Measurements from ENCODE around the gene EXD2. TPM values are rescaled to one million over a fixed set of nuclear protein-coding genes. Genes with fewer than 3 reads are reported as not detected.
"Not testable (repeated sequence)": the region's sequence is repeated elsewhere in the genome, so short reads cannot be mapped to it uniquely, and the experiment has no call there.

EXD2 gene
- total RNA-seq, 1 experiment from 2014 or later, result 9.5 TPM

DNA sequence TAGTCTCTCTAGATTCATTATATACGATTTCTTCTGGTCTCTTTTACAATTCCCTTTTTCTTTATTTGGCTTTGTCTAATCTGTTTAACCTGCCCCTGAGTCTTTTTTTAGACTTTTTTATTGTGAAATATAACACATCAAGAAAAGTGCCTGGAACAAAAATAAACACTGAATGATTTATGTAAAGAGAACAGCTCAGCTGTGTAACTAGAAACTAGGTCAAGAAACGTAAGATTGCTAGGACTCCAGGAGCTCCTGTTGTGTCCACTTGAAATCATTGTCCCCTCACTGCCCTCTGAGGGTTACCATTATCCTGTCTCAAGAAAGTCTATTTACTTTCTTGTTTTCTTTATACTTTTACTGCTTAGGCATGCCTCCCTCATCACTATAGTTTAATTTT is 23.1 kb downstream of the EXD2 start:
- no peak for DNase-seq (ENCODE audit: low read depth, low spot score)
- H3K27ac ChIP-seq (ENCODE audit: low read length), result no peak overlapping the region
- ChIA-PET POLR2A (no interaction called here), CTCF (no interaction called here)
- BruUV-seq (replicated peaks), result no TSS peak
- intact Hi-C loops (cut with micrococcal nuclease; ENCODE audit: unreplicated experiment) (loop anchor here (10.0 kb wide), 1 partner anchor 80 kb away; no protein-coding TSS in a partner anchor), in situ Hi-C loops (cut with HindIII; ENCODE audit: low pct_unique_long_range_greater_than_20kb, low sequenced_read_pairs) (no loop called here)
- no peaks in the 10 kb centered on the region for H3K27me3 ChIP-seq (ENCODE audit: control insufficient read depth, insufficient read depth, low read length)
- H3K36me3 ChIP-seq (ENCODE audit: control insufficient read depth, insufficient read depth, low read length), result no peaks in the 10 kb centered on the region
- no peaks in the 10 kb centered on the region for H3K9me3 ChIP-seq (ENCODE audit: control insufficient read depth, insufficient read depth, low read depth, low read length)
- TF ChIP-seq, protein P1, sequence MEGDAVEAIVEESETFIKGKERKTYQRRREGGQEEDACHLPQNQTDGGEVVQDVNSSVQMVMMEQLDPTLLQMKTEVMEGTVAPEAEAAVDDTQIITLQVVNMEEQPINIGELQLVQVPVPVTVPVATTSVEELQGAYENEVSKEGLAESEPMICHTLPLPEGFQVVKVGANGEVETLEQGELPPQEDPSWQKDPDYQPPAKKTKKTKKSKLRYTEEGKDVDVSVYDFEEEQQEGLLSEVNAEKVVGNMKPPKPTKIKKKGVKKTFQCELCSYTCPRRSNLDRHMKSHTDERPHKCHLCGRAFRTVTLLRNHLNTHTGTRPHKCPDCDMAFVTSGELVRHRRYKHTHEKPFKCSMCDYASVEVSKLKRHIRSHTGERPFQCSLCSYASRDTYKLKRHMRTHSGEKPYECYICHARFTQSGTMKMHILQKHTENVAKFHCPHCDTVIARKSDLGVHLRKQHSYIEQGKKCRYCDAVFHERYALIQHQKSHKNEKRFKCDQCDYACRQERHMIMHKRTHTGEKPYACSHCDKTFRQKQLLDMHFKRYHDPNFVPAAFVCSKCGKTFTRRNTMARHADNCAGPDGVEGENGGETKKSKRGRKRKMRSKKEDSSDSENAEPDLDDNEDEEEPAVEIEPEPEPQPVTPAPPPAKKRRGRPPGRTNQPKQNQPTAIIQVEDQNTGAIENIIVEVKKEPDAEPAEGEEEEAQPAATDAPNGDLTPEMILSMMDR (IDR thresholded peaks at IDR 0.05), result no peak
- TF ChIP-seq TCF7L2 (IDR thresholded peaks at IDR 0.05; ENCODE audit: low read depth, low read length) (no peak), REST (IDR thresholded peaks at IDR 0.05; ENCODE audit: insufficient read depth in 1 of 2, low read depth in 2 of 2, low read length in 1 of 2) (no peak), SIN3A (IDR thresholded peaks at IDR 0.05; ENCODE audit: borderline replicate concordance, insufficient read depth, low read depth, low read length) (no peak), POLR2AphosphoS5 (IDR thresholded peaks at IDR 0.05; ENCODE audit: low read depth, low read length) (no peak)
- no peak for ATAC-seq
- no peak overlapping the region for H3K4me3 ChIP-seq (ENCODE audit: low read depth in 2 of 2, low read length in 2 of 2)
- no peaks in the 10 kb centered on the region for H3K4me1 ChIP-seq (ENCODE audit: control insufficient read depth, insufficient read depth, low read length)

DNA sequence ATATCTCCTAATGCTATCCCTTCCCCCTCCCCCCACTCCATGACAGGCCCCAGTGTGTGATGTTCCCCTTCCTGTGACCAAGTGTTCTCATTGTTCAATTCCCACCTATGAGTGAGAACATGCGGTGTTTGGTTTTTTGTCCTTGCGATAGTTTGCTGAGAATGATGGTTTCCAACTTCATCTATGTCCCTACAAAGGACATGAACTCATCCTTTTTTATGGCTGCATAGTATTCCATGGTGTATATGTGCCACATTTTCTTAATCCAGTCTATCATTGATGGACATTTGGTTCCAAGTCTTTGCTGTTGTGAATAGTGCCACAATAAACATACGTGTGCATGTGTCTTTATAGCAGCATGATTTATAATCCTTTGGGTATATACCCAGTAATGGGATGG is 26.4 kb downstream of the EXD2 start:
- POLR2A ChIA-PET; H3K27me3 ChIP-seq (ENCODE audit: control insufficient read depth, insufficient read depth, low read length); H3K36me3 ChIP-seq (ENCODE audit: control insufficient read depth, insufficient read depth, low read length); H3K9me3 ChIP-seq (ENCODE audit: control insufficient read depth, insufficient read depth, low read depth, low read length); H3K27ac ChIP-seq (ENCODE audit: low read length); CTCF ChIA-PET; DNase-seq (ENCODE audit: low read depth, low spot score); ATAC-seq; H3K4me1 ChIP-seq (ENCODE audit: control insufficient read depth, insufficient read depth, low read length); in situ Hi-C loops (cut with HindIII; ENCODE audit: low pct_unique_long_range_greater_than_20kb, low sequenced_read_pairs); BruUV-seq (replicated peaks); H3K4me3 ChIP-seq (ENCODE audit: low read depth in 2 of 2, low read length in 2 of 2): not testable (repeated sequence)
- intact Hi-C loops (cut with micrococcal nuclease; ENCODE audit: unreplicated experiment), result loop anchor here (10.0 kb wide), 1 partner anchor 83 kb away; no protein-coding TSS in a partner anchor

GRCh38 chr14:69224946-69225345 is 33.6 kb downstream of the EXD2 start:
- no peak overlapping the region for H3K4me3 ChIP-seq (ENCODE audit: low read depth in 2 of 2, low read length in 2 of 2)
- ChIA-PET POLR2A (no interaction called here), CTCF (no interaction called here)
- no peaks in the 10 kb centered on the region for H3K36me3 ChIP-seq (ENCODE audit: control insufficient read depth, insufficient read depth, low read length)
- no TSS peak for BruUV-seq (replicated peaks)
- H3K4me1 ChIP-seq (ENCODE audit: control insufficient read depth, insufficient read depth, low read length), result no peaks in the 10 kb centered on the region
- DNase-seq (ENCODE audit: low read depth, low spot score), result no peak
- H3K27me3 ChIP-seq (ENCODE audit: control insufficient read depth, insufficient read depth, low read length), result no peaks in the 10 kb centered on the region
- intact Hi-C loops (cut with micrococcal nuclease; ENCODE audit: unreplicated experiment) (no loop called here), in situ Hi-C loops (cut with HindIII; ENCODE audit: low pct_unique_long_range_greater_than_20kb, low sequenced_read_pairs) (no loop called here)
- no peaks in the 10 kb centered on the region for H3K9me3 ChIP-seq (ENCODE audit: control insufficient read depth, insufficient read depth, low read depth, low read length)
- TF ChIP-seq, protein P1 (IDR thresholded peaks at IDR 0.05), result no peak
- no peak for ATAC-seq
- H3K27ac ChIP-seq (ENCODE audit: low read length), result no peak overlapping the region

Data from Panc1 (cell line).